Prostate gland (tissue), 2 donors: ENCODE results near the gene VPS13D. TPM values are rescaled to one million over a fixed set of nuclear protein-coding genes. Genes with fewer than 3 reads are reported as not detected.

ENCODE experiments used
- DNase-seq: peaks from one replicate; pipeline ENCODE4 v3.0.0-alpha.2; 2019; ENCODE audit warnings: low spot score
- H3K27ac ChIP-seq, 2 donors: fragments of 200-600 bp; sonication (generic); 2 replicates each; pipeline ENCODE4 v1.5.1; 2017 to 2019
- H3K27me3 ChIP-seq: fragments of 200-600 bp; sonication (generic); replicated peaks from 2 replicates; pipeline ENCODE4 v1.5.1; 2019; ENCODE audit not compliant: insufficient read depth
- H3K36me3 ChIP-seq, 2 donors: fragments of 200-600 bp; sonication (generic); 1 replicate in 1 of 2; 2 replicates in 1 of 2; pipeline versions ENCODE4 v1.5.1 to v1.8.1; 2017 to 2019
- H3K4me1 ChIP-seq: fragments of 200-600 bp; sonication (generic); replicated peaks from 2 replicates; pipeline ENCODE4 v1.5.1; 2019
- H3K4me3 ChIP-seq, 2 donors: fragments of 200-600 bp; sonication (generic); 2 replicates each; pipeline ENCODE4 v1.5.1; 2017 to 2019
- H3K9me3 ChIP-seq: fragments of 200-600 bp; sonication (generic); 2 replicates; pipeline ENCODE4 v1.5.1; 2017
- POLR2A ChIP-seq: fragments of 450-650 bp; IDR thresholded peaks from one replicate; pipeline ENCODE4 v1.6.1; 2016; ENCODE audit warnings: antibody characterized with exemption, mild to moderate bottlenecking
- POLR2AphosphoS5 ChIP-seq: sonication (generic); formaldehyde crosslinking; IDR thresholded peaks from one replicate; pipeline ENCODE4 v1.6.1; 2017; ENCODE audit warnings: antibody characterized with exemption
- WGBS: methylation state at CpG from one replicate; pipeline ENCODE4 v1.1.5; 2018; 5-methylcytosine and 5-hydroxymethylcytosine counted together
- intact Hi-C: fragments of 100-400 bp; cut with DNase I; formaldehyde crosslinking; loops from one replicate; pipeline ENCODE4 v1.14.2; 2022
- total RNA-seq, 2 donors: library from RNA; depleted of rRNA; stranded (reverse); fragments of >200 nt; gene quantifications; one replicate each; pipeline ENCODE4 v1.1.0, GENCODE V29; 2016
- TF ChIP-seq, protein P1 (sequence below), 4 experiments: fragments of 200-600 bp in 2 of 4; fragments of 450-650 bp in 2 of 4; sonication (generic) in 2 of 4; IDR thresholded peaks; 1 replicate in 3 of 4; 2 replicates in 1 of 4; pipeline ENCODE4 v1.5.1; 2016 to 2019; ENCODE audit warnings: antibody characterized with exemption in 4 of 4, mild to moderate bottlenecking in 2 of 4, moderate library complexity in 2 of 4

Gene VPS13D
- total RNA-seq, 2 donors from 2014 or later, result 60.7 to 80.8 TPM

DNA sequence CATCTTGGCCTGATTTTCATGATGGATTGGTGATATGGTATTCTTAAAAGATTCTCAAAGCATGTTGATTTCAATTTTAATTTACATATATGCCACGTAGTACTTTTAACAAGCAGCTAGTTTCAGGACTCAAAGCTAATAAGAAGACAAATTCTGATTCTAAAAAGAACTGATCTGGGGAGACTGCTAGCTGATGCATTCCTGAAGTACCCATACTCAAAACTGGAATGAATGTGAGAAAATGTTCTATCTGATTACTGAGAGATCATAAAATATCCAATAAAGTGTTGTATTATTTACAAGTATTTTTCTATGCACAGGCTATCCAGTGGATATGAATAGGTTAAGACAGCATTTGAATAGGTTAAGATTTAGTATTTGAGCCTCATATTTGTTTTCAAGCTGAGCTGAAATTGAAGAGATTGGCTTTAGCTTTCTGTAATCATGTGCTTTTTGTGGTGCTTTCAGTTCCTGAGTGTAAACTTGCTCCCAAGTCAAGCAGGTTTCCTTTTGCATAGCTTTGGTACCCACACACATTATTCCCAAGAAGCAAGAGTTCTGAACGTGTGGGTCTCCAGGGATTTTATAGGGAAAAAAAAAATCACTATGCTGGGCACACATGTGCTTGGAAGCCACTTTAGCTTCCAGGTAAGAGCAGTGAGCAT is 114.1 kb downstream of the VPS13D start:
- H3K4me1 ChIP-seq, result no peaks in the 10 kb centered on the region
- no peak overlapping the region for H3K4me3 ChIP-seq
- WGBS, result 56% methylated on average over 2 of the region's 2 CpGs
- peak overlapping the region in 1 of 2 donors; percentile 22 for H3K27ac ChIP-seq
- no peak for DNase-seq
- no peak for TF ChIP-seq POLR2A
- TF ChIP-seq, protein P1, sequence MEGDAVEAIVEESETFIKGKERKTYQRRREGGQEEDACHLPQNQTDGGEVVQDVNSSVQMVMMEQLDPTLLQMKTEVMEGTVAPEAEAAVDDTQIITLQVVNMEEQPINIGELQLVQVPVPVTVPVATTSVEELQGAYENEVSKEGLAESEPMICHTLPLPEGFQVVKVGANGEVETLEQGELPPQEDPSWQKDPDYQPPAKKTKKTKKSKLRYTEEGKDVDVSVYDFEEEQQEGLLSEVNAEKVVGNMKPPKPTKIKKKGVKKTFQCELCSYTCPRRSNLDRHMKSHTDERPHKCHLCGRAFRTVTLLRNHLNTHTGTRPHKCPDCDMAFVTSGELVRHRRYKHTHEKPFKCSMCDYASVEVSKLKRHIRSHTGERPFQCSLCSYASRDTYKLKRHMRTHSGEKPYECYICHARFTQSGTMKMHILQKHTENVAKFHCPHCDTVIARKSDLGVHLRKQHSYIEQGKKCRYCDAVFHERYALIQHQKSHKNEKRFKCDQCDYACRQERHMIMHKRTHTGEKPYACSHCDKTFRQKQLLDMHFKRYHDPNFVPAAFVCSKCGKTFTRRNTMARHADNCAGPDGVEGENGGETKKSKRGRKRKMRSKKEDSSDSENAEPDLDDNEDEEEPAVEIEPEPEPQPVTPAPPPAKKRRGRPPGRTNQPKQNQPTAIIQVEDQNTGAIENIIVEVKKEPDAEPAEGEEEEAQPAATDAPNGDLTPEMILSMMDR (IDR thresholded peaks at IDR 0.05), result no peak
- no peaks in the 10 kb centered on the region for H3K27me3 ChIP-seq
- no peaks in the 10 kb centered on the region for H3K36me3 ChIP-seq
- H3K9me3 ChIP-seq, result no peaks in the 10 kb centered on the region
- intact Hi-C loops, result no loop called here

DNA sequence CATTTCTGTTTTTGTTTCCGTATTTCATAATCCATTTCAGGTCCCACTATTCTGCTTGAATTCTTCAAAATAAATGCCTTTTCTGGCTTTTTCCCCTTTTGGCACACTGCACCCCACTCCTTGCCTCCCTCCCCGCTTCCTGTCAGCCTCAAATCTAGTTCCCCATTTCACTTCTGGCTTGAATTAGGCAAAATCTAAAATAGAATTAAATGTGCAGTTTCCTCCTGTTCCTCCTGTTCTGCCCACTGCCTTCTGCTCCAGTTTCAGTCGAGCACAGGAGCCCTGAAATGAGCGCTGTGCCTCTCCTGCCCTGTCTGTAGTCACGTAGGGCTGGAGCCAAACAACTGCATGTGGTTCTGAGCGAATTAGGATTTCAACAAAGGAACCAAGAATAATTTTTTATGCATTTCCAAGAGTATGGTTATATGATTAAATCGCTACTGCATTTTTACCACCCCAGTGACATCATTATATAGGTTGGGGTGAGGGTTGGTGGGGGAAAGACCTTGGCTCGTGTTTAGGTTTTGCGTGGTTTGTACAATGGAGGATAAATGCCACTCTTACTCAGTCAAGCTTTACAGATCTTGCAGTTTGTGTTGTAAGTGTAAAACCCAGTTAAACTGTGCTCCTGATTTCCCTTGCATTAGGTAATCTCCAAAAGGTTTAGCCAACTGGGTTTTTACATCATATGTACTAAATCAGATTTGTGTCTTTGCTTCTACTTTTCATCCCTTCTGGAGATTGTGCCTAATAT is 114.9 kb downstream of the VPS13D start:
- Histone ChIP-seq H3K36me3 (no peaks in the 10 kb centered on the region), H3K27me3 (no peaks in the 10 kb centered on the region), H3K4me3 (no peak overlapping the region), H3K4me1 (no peaks in the 10 kb centered on the region), H3K27ac (peak overlapping the region in 1 of 2 donors; percentile 22), H3K9me3 (no peaks in the 10 kb centered on the region)
- intact Hi-C loops, result no loop called here
- 67% methylated on average over 9 of the region's 9 CpGs for WGBS
- DNase-seq, result no peak
- TF ChIP-seq POLR2A, result no peak
- TF ChIP-seq, protein P1 (IDR thresholded peaks at IDR 0.05), result no peak
- TF ChIP-seq POLR2AphosphoS5, result no peak

DNA sequence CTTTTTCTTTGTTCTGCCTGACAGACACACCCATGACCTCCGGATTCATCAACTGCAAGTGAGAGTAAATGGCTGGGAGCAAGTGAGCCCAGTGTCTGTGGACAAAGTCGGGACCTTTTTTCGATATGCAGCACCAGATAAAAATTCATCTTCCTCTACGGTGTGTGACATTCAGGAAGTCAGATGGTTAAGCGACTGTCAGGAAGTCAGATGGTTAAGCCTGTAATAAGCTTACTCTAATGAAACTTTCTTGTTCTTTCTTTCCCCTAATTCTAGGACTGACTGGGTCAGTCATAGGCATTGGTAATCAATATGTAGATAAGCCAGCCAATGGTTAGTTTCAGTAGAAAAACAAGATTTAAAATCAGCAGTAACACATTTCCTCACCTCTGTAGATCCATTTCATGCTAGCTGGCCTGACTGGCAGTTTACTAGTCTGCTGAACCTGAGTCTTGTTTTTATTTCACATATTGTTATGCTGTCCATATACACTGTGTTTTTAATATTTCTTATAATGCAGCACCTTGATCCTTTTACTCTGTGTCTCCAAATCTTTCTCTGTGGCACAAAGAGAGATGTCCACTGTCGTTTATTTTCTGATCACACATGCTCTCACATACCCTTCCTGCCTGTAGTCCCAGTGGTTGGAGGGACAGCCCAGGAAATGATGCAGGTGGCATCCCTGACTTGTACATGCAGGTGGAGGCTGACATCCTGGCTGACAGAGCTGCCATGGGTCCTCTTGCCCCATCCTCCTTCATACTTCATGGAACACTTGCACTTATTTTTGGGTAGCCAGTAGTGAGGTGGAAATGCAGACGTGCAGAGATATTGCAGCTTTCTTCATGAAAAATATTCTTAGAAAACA is 115.8 kb downstream of the VPS13D start:
- intact Hi-C loops, result no loop called here
- Histone ChIP-seq H3K4me3 (no peak overlapping the region), H3K4me1 (no peaks in the 10 kb centered on the region), H3K27ac (no peak overlapping the region), H3K27me3 (no peaks in the 10 kb centered on the region), H3K36me3 (no peaks in the 10 kb centered on the region), H3K9me3 (no peaks in the 10 kb centered on the region)
- no peak for TF ChIP-seq POLR2AphosphoS5
- TF ChIP-seq POLR2A, result no peak
- TF ChIP-seq, protein P1 (IDR thresholded peaks at IDR 0.05), result no peak
- 80% methylated on average over 7 of the region's 7 CpGs for WGBS
- DNase-seq, result no peak

DNA sequence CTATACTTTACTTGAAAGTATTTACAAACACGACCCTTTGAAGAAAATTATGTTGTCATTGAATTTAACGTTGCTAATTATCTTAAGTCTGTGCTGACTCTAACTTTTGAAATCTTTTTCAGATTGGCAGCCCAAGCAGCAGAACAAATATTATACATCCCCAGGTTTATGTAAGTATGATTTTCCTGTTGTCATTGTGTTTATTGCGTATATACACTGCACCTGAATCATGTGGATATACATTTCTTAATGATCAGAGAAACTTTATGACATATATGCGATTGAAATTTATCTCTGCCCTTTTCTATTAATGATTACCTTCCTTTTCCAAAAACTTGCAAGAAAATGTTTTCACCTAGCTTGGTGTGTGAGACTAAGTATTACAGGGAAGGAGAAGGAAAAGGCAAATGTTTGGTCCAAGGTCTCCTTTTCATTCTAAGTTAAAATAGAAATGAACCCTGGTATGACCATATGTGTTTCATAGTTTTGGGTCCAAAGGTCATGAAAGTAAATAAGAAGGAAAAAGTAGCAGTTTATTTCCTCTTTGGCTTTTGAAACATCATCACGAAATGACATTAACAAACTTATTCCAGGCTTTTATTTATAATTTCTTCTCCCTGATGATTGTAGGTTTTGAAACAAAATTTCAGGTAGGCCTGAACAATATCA is 116.8 kb downstream of the VPS13D start:
- Histone ChIP-seq H3K9me3 (no peaks in the 10 kb centered on the region), H3K4me1 (no peaks in the 10 kb centered on the region), H3K36me3 (no peaks in the 10 kb centered on the region), H3K27me3 (no peaks in the 10 kb centered on the region), H3K27ac (no peak overlapping the region), H3K4me3 (no peak overlapping the region)
- no peak for TF ChIP-seq POLR2A
- TF ChIP-seq, protein P1 (IDR thresholded peaks at IDR 0.05), result no peak
- TF ChIP-seq POLR2AphosphoS5, result no peak
- WGBS, result 77% methylated on average over 5 of the region's 5 CpGs
- no peak for DNase-seq
- intact Hi-C loops, result no loop called here
